ENCODE measurements around the gene NAPB.

The NAPB gene

GRCh38 chr20:23368316-23369071 lies 52.8 kb downstream of the NAPB start:
- TF ChIP-seq JUND (IDR thresholded peaks at IDR 0.05; ENCODE audit: low read depth) = no peak
- no peak for DNase-seq (ENCODE audit: low read depth in 1 of 2, low spot score in 1 of 2)
- in situ Hi-C loops (cut with HindIII; ENCODE audit: low pct_unique_long_range_greater_than_20kb, low sequenced_read_pairs) = no loop called here

- in situ Hi-C loops (cut with HindIII; ENCODE audit: low pct_unique_long_range_greater_than_20kb, low sequenced_read_pairs) = no loop called here
- no peak for DNase-seq (ENCODE audit: low read depth in 1 of 2, low spot score in 1 of 2)
- TF ChIP-seq JUND (IDR thresholded peaks at IDR 0.05; ENCODE audit: low read depth) = no peak
Observed at GRCh38 chr20:23367770-23368169, 53.5 kb downstream of the NAPB start.

DNA sequence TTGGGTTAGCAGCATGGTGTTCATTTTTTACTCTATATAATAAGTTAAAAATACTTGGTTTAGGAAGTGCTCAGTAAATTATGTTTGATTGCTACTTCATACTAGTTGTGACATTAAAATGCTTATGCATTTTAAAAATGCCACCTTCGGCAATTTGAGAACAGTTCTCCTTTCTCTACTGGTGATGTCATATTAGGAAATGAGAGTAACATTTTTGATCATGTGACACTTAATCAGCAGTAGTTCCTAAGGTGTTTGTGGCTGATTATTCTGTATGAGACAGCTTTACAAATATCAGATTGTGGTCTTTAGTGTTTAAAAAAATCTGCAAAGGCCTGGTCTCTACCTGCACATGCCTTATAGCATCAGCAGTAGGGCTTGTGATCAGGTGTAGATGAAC lies 54.9 kb downstream of the NAPB start:
- TF ChIP-seq JUND (IDR thresholded peaks at IDR 0.05; ENCODE audit: low read depth) = no peak
- in situ Hi-C loops (cut with HindIII; ENCODE audit: low pct_unique_long_range_greater_than_20kb, low sequenced_read_pairs) = no loop called here
- no peak for DNase-seq (ENCODE audit: low read depth in 1 of 2, low spot score in 1 of 2)

- DNase-seq (ENCODE audit: low read depth in 1 of 2, low spot score in 1 of 2) = no peak
- TF ChIP-seq JUND (IDR thresholded peaks at IDR 0.05; ENCODE audit: low read depth) = no peak
- in situ Hi-C loops (cut with HindIII; ENCODE audit: low pct_unique_long_range_greater_than_20kb, low sequenced_read_pairs) = no loop called here
Observed at GRCh38 chr20:23365390-23366165, 55.7 kb downstream of the NAPB start.

GRCh38 chr20:23363257-23363649 lies 58.0 kb downstream of the NAPB start:
- TF ChIP-seq JUND (IDR thresholded peaks at IDR 0.05; ENCODE audit: low read depth) = no peak
- no peak for DNase-seq (ENCODE audit: low read depth in 1 of 2, low spot score in 1 of 2)
- in situ Hi-C loops (cut with HindIII; ENCODE audit: low pct_unique_long_range_greater_than_20kb, low sequenced_read_pairs) = no loop called here

- peak in 1 of 2 experiments; percentile 23 for DNase-seq (ENCODE audit: low read depth in 1 of 2, low spot score in 1 of 2)
Observed at GRCh38 chr20:23362392-23363256, 58.7 kb downstream of the NAPB start.

GRCh38 chr20:23361476-23362391 lies 59.6 kb downstream of the NAPB start, which contains the start of gene GZF1:
TSS of gene GZF1 (plus strand) at chr20:23362182. CDS start at chr20:23364384, 2,202 bp downstream.
- no peak for TF ChIP-seq JUND (IDR thresholded peaks at IDR 0.05; ENCODE audit: low read depth)
- in situ Hi-C loops (cut with HindIII; ENCODE audit: low pct_unique_long_range_greater_than_20kb, low sequenced_read_pairs) = no loop called here
- DNase-seq (ENCODE audit: low read depth in 1 of 2, low spot score in 1 of 2) = peak; percentile 94 to 98

More at GRCh38 chr20:23362392-23363256, 58.7 kb downstream of the NAPB start:
- TF ChIP-seq JUND (IDR thresholded peaks at IDR 0.05; ENCODE audit: low read depth) = no peak
- in situ Hi-C loops (cut with HindIII; ENCODE audit: low pct_unique_long_range_greater_than_20kb, low sequenced_read_pairs) = no loop called here

DNA sequence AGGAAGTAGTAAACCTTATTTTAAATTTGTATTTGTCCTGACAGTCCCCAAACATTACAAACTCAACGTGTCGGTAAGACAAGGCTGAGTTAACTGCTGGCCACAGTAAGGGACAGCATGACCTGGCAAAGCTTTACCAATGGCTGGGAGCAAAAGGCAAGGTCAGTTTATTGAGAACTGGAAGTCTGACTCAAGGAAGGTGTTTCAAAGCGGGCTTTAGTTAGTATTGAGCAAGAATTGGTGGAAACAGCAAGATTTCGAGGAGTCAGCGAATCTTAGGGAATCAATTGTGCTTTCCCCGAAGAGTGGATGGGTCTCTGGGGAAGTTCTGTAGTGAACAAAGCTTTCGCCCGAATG lies 60.2 kb downstream of the NAPB start:
- in situ Hi-C loops (cut with HindIII; ENCODE audit: low pct_unique_long_range_greater_than_20kb, low sequenced_read_pairs) = no loop called here
- TF ChIP-seq JUND (IDR thresholded peaks at IDR 0.05; ENCODE audit: low read depth) = no peak
- DNase-seq (ENCODE audit: low read depth in 1 of 2, low spot score in 1 of 2) = peak in 1 of 2 experiments; percentile 70

DNA sequence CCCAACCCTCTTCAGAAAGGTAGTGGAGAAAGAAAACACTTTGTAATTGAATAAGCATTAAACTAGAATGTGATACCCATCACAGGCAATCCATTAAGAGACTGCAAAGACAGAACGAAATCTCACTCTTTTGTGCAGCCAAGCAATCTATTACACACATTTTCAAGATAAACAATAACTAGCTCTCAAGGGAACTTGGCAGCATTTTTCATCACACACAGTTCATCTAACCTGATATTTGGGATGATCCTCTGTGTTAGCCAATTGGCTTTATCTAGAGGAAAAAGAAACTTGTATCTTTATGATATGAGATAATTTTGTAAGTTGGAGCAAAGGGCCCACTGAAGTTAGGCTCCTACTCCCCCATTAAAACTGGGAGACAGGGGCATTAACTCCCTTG lies 60.8 kb downstream of the NAPB start:
- no peak for TF ChIP-seq JUND (IDR thresholded peaks at IDR 0.05; ENCODE audit: low read depth)
- in situ Hi-C loops (cut with HindIII; ENCODE audit: low pct_unique_long_range_greater_than_20kb, low sequenced_read_pairs) = no loop called here
- no peak for DNase-seq (ENCODE audit: low read depth in 1 of 2, low spot score in 1 of 2)

GRCh38 chr20:23358923-23359593 lies 62.2 kb downstream of the NAPB start:
- in situ Hi-C loops (cut with HindIII; ENCODE audit: low pct_unique_long_range_greater_than_20kb, low sequenced_read_pairs) = no loop called here
- no peak for DNase-seq (ENCODE audit: low read depth in 1 of 2, low spot score in 1 of 2)
- TF ChIP-seq JUND (IDR thresholded peaks at IDR 0.05; ENCODE audit: low read depth) = no peak

DNA sequence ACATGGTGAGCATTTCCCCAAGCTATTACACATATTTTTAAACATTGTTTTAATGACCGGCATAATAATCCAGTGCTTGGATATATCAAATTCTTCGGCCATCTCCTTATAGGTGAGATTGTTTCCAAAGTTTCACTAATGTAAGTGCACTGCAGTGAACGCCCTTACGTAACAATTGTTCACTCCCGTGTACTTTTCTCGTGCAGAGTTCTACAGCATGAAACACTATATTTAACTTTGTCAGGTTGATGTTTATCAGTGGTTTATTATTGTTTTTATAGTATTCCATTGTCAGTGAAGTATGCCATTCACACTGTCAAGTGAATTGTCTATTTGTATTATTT lies 62.8 kb downstream of the NAPB start:
- TF ChIP-seq JUND (IDR thresholded peaks at IDR 0.05; ENCODE audit: low read depth) = no peak
- in situ Hi-C loops (cut with HindIII; ENCODE audit: low pct_unique_long_range_greater_than_20kb, low sequenced_read_pairs) = no loop called here
- peak in 1 of 2 experiments; percentile 18 for DNase-seq (ENCODE audit: low read depth in 1 of 2, low spot score in 1 of 2)
